Caco-2 (cell line): Measurements from ENCODE around the gene DBP. TPM values are rescaled to one million over a fixed set of nuclear protein-coding genes. Genes with fewer than 3 reads are reported as not detected.
"Not testable (repeated sequence)": the region's sequence is repeated elsewhere in the genome, so short reads cannot be mapped to it uniquely, and the experiment has no call there.

Experiments
- BruUV-seq: library from RNA; stranded (reverse); fragments of 400-500 nt; replicated peaks from 2 replicates; lab custom pipeline; 2021; lab: Mats Ljungman, UMichigan
- CTCF ChIA-PET: fragments of 300-600 bp; sonication (Branson Sonifier 250); formaldehyde crosslinking; loops from one replicate; lab custom pipeline; 2022; ENCODE audit warnings: antibody characterized with exemption; lab: Charles Lee
- POLR2A ChIA-PET: fragments of 300-600 bp; sonication (Branson Sonifier 250); formaldehyde crosslinking; loops from one replicate; lab custom pipeline; 2022; ENCODE audit warnings: antibody characterized with exemption; lab: Charles Lee
- DNase-seq, 2 experiments: peaks; one replicate each; pipeline versions ENCODE4 v3.0.0 to v3.0.0-alpha.2; 2020 to 2022
- H3K27me3 ChIP-seq: replicated peaks from 2 replicates; pipeline ENCODE4 v1.6.0; 2011; ENCODE audit warnings: low read length; ENCODE audit not compliant: control insufficient read depth, insufficient read depth
- H3K36me3 ChIP-seq: 2 replicates; pipeline ENCODE4 v1.5.1; 2011; ENCODE audit warnings: low read length; ENCODE audit not compliant: control insufficient read depth, insufficient read depth
- H3K4me1 ChIP-seq: fragments of 250-450 bp; sonication (Bioruptor Pico); 2 replicates; pipeline ENCODE4 v1.5.1; 2020; ENCODE audit warnings: mild to moderate bottlenecking
- H3K4me3 ChIP-seq: 2 replicates; pipeline ENCODE4 v1.5.1; 2011; ENCODE audit warnings: low read depth, mild to moderate bottlenecking, control low read depth, low read length
- H3K9me3 ChIP-seq: fragments of 250-450 bp; sonication (Bioruptor Pico); 2 replicates; pipeline ENCODE4 v1.5.1; 2020; ENCODE audit warnings: mild to moderate bottlenecking, moderate library complexity
- H3K27ac Mint-ChIP-seq: one replicate; pipeline ENCODE4 v1.8.0; 2022; ENCODE audit warnings: mixed read lengths; ENCODE audit not compliant: unreplicated experiment
- H3K27me3 Mint-ChIP-seq: one replicate; pipeline ENCODE4 v1.8.0; 2022; ENCODE audit warnings: mixed read lengths; ENCODE audit not compliant: insufficient read depth, unreplicated experiment
- H3K36me3 Mint-ChIP-seq: one replicate; pipeline ENCODE4 v1.8.0; 2022; ENCODE audit warnings: mild to moderate bottlenecking, mixed read lengths; ENCODE audit not compliant: insufficient read depth, unreplicated experiment
- H3K4me1 Mint-ChIP-seq: one replicate; pipeline ENCODE4 v1.8.0; 2022; ENCODE audit warnings: low read depth, mixed read lengths; ENCODE audit not compliant: unreplicated experiment
- H3K4me3 Mint-ChIP-seq: one replicate; pipeline ENCODE4 v1.8.0; 2022; ENCODE audit warnings: mild to moderate bottlenecking, moderate library complexity, mixed read lengths; ENCODE audit not compliant: unreplicated experiment
- H3K9me3 Mint-ChIP-seq: one replicate; pipeline ENCODE4 v1.8.0; 2022; ENCODE audit warnings: mixed read lengths; ENCODE audit not compliant: unreplicated experiment
- CTCF ChIP-seq, 2 experiments: fragments of 200-600 bp in 1 of 2; IDR thresholded peaks; 1 replicate in 1 of 2; 2 replicates in 1 of 2; pipeline versions ENCODE4 v1.5.1 to v1.8.0; 2011 to 2022; ENCODE audit warnings: antibody characterized with exemption in 1 of 2, control low read depth in 1 of 2, inconsistent platforms in 1 of 2, low read depth in 1 of 2, low read length in 1 of 2, mild to moderate bottlenecking in 1 of 2, moderate library complexity in 1 of 2; ENCODE audit not compliant: insufficient read depth in 1 of 2, severe bottlenecking in 1 of 2, unreplicated experiment in 1 of 2
- intact Hi-C: fragments of 100-400 bp; cut with micrococcal nuclease; formaldehyde crosslinking; loops from one replicate; pipeline ENCODE4 v1.10.0; 2022; ENCODE audit not compliant: unreplicated experiment
- total RNA-seq: library from RNA; stranded (reverse); gene quantifications from 2 replicates; pipeline ENCODE4 v1.2.3, GENCODE V29; 2022

DBP gene
- total RNA-seq, 1 experiment from 2014 or later, result 17.4 TPM

GRCh38 chr19:48633148-48634035 is 3.8 kb downstream of the DBP start:
- Histone ChIP-seq H3K9me3 (no peaks in the 10 kb centered on the region), H3K27me3 (no peaks in the 10 kb centered on the region), H3K36me3 (0 out of 2 replicates have a peak, but pooled peaks cover 1% of the 10 kb centered on the region), H3K4me3 (no peak overlapping the region), H3K4me1 (peaks cover 43% of the 10 kb centered on the region)
- ChIA-PET POLR2A (interaction anchor here (0.5 to 2.6 kb wide), 4 partner anchors 9 to 975 kb away, joined by 4 to 37 read pairs (median 13); partner anchors contain the start of genes PPP1R15A, RPL18 and SPHK2), CTCF (interaction anchor here (0.7 to 1.2 kb wide), 3 partner anchors 14 to 242 kb away, joined by 3 to 4 read pairs (median 3); partner anchors contain the start of genes KDELR1, RPL18 and SPHK2)
- DNase-seq, result peak; percentile 93 to 98
- no TSS peak for BruUV-seq
- Mint-ChIP-seq H3K9me3 (peaks cover 4% of the 10 kb centered on the region), H3K4me1 (peaks cover 32% of the 10 kb centered on the region), H3K36me3 (peaks cover 83% of the 10 kb centered on the region), H3K27ac (peak overlapping the region; percentile 93), H3K27me3 (no peaks in the 10 kb centered on the region), H3K4me3 (peak overlapping the region; percentile 80)
- intact Hi-C loops, result loop anchor here (1.0 kb wide), 2 partner anchors 9 to 79 kb away; no protein-coding TSS in a partner anchor
- TF ChIP-seq CTCF (IDR thresholded peaks at IDR 0.05; ENCODE audit: insufficient read depth in 1 of 2, low read depth in 1 of 2, low read length in 1 of 2, severe bottlenecking in 1 of 2, unreplicated experiment in 1 of 2), result no peak

GRCh38 chr19:48632692-48633147 is 4.5 kb downstream of the DBP start:
- Histone ChIP-seq H3K4me3 (no peak overlapping the region), H3K27me3 (no peaks in the 10 kb centered on the region), H3K9me3 (no peaks in the 10 kb centered on the region), H3K4me1 (peaks cover 48% of the 10 kb centered on the region), H3K36me3 (0 out of 2 replicates have a peak, but pooled peaks cover 1% of the 10 kb centered on the region)
- ChIA-PET CTCF (interaction anchor here (0.7 kb wide), 1 partner anchor 73 kb away, joined by 3 read pairs; no protein-coding TSS in a partner anchor), POLR2A (interaction anchor here (2.5 to 2.6 kb wide), 2 partner anchors 9 to 15 kb away, joined by 21 to 37 read pairs; partner anchors contain the start of genes RPL18 and SPHK2)
- no TSS peak for BruUV-seq
- peaks cover 83% of the 10 kb centered on the region for H3K36me3 Mint-ChIP-seq
- peaks cover 29% of the 10 kb centered on the region for H3K4me1 Mint-ChIP-seq
- TF ChIP-seq CTCF (IDR thresholded peaks at IDR 0.05; ENCODE audit: insufficient read depth in 1 of 2, low read depth in 1 of 2, low read length in 1 of 2, severe bottlenecking in 1 of 2, unreplicated experiment in 1 of 2), result no peak
- no peaks in the 10 kb centered on the region for H3K9me3 Mint-ChIP-seq
- peak in 1 of 2 experiments; percentile 48 for DNase-seq
- intact Hi-C loops, result loop anchor here (1.0 kb wide), 2 partner anchors 8 to 78 kb away; no protein-coding TSS in a partner anchor
- H3K4me3 Mint-ChIP-seq, result peak overlapping the region; percentile 80
- H3K27ac Mint-ChIP-seq, result peak overlapping the region; percentile 93
- no peaks in the 10 kb centered on the region for H3K27me3 Mint-ChIP-seq

GRCh38 chr19:48632286-48632685 is 4.9 kb downstream of the DBP start:
- CTCF ChIA-PET, intact Hi-C loops: not testable (repeated sequence)

More at GRCh38 chr19:48632286-48632685, 4.9 kb downstream of the DBP start:
- H3K36me3 ChIP-seq, H3K27me3 ChIP-seq, DNase-seq, H3K4me3 ChIP-seq, BruUV-seq, H3K27me3 Mint-ChIP-seq, H3K9me3 ChIP-seq, H3K9me3 Mint-ChIP-seq: not testable (repeated sequence)
- POLR2A ChIA-PET, result interaction anchor here (0.5 to 2.5 kb wide), 3 partner anchors 8 to 708 kb away, joined by 3 to 21 read pairs (median 6); partner anchors contain the start of genes RPL18 and SPHK2
- peaks cover 83% of the 10 kb centered on the region for H3K36me3 Mint-ChIP-seq
- H3K4me3 Mint-ChIP-seq, result peak overlapping the region; percentile 50
- peak overlapping the region; percentile 93 for H3K27ac Mint-ChIP-seq
- H3K4me1 Mint-ChIP-seq, result peaks cover 33% of the 10 kb centered on the region
- peaks cover 53% of the 10 kb centered on the region for H3K4me1 ChIP-seq
